ENCODE measurements around the gene MKRN2.

Gene MKRN2

DNA sequence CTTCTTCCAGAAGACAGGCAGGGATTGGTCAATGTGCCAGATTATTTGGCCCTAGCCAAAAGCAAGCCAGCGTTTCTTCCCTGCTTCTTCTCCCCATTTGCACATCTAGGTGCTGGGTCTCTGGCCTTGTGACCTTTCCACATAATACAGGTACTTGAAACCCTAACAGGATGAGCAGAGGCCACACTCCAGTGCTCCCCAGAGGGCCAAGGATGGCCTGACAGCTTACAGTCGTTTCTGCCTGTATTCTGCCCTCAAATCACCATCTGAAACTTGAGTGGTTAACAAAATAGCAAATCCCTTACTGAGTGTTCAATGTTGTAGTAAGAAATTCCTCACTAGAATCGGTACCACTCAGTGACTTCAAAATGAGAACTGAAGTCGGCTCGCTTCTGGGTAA is 29.1 kb downstream of the MKRN2 start:
- no peak for DNase-seq (ENCODE audit: low spot score)
- TF ChIP-seq, protein P1, sequence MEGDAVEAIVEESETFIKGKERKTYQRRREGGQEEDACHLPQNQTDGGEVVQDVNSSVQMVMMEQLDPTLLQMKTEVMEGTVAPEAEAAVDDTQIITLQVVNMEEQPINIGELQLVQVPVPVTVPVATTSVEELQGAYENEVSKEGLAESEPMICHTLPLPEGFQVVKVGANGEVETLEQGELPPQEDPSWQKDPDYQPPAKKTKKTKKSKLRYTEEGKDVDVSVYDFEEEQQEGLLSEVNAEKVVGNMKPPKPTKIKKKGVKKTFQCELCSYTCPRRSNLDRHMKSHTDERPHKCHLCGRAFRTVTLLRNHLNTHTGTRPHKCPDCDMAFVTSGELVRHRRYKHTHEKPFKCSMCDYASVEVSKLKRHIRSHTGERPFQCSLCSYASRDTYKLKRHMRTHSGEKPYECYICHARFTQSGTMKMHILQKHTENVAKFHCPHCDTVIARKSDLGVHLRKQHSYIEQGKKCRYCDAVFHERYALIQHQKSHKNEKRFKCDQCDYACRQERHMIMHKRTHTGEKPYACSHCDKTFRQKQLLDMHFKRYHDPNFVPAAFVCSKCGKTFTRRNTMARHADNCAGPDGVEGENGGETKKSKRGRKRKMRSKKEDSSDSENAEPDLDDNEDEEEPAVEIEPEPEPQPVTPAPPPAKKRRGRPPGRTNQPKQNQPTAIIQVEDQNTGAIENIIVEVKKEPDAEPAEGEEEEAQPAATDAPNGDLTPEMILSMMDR (IDR thresholded peaks at IDR 0.05; ENCODE audit: extremely low read depth, missing control alignments) = no peak

- TF ChIP-seq, protein P1 (IDR thresholded peaks at IDR 0.05; ENCODE audit: extremely low read depth, missing control alignments) = no peak
- no peak for DNase-seq (ENCODE audit: low spot score)
Measured at GRCh38 chr3:12586403-12586802, 29.5 kb downstream of the MKRN2 start.

GRCh38 chr3:12588039-12589009 is 31.4 kb downstream of the MKRN2 start:
- TF ChIP-seq, protein P1 (IDR thresholded peaks at IDR 0.05; ENCODE audit: extremely low read depth, missing control alignments) = no peak
- no peak for DNase-seq (ENCODE audit: low spot score)

DNA sequence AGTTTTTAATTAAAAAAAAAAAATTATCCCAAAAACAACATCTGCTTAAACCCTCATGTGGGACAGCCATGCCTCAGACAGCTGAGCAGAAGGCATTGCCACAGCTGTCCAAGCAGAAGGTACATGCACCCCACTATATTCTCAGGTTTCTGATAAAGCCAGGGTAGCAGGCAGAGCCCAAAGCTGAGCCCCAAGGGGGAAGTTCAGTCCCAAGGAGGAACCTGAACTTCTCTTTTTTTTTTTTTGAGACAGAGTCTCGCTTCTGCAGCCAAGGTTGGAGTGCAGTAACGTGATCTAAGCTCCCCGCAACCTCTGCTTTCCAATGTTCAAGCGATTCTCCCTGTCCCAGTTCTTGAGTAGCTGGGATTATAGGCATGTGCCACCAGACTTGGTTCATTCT is 33.2 kb downstream of the MKRN2 start:
- TF ChIP-seq, protein P1 (IDR thresholded peaks at IDR 0.05; ENCODE audit: extremely low read depth, missing control alignments) = no peak
- DNase-seq (ENCODE audit: low spot score) = no peak

DNA sequence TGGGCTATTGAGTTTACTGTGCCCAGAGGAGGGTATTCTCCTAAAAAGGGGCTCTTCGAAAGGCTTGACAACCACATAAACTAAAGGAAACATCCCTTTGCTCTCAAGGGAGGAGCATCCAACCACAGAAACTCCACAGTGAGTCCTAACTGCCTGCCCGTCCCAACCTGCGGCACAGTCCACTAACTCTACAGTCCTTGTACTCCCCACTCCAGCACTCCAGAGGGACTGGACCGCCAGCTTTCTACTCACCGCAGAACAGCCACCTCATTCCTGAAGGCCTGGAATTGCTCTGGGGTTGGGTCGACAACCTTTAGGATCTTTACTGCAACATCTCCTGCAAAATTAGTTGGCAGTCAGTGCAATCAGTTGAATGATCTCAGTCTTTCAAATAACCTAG is 34.6 kb downstream of the MKRN2 start:
- no peak for DNase-seq (ENCODE audit: low spot score)
- TF ChIP-seq, protein P1 (IDR thresholded peaks at IDR 0.05; ENCODE audit: extremely low read depth, missing control alignments) = no peak

GRCh38 chr3:12591997-12592715 is 35.3 kb downstream of the MKRN2 start:
- DNase-seq (ENCODE audit: low spot score) = no peak
- TF ChIP-seq, protein P1 (IDR thresholded peaks at IDR 0.05; ENCODE audit: extremely low read depth, missing control alignments) = no peak

DNA sequence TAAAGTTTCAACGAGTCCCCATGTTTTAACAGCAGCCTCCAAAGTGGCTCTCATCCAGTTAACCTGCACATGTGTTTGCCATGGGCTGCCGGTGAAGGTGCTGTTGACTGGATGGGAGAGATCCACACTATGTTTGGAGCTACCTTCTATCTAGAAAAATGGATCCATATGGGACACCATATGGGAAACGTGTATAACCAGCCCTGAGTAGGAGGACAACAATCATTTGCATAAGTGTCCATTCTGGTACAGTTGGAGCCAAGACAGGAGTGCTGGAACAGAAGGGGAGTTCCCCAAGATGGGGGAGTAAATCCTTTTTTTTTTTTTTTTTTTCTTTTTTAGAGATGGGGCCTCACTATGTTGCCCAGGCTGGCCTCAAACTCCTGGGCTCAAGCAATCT is 36.6 kb downstream of the MKRN2 start:
- no peak for DNase-seq (ENCODE audit: low spot score)
- TF ChIP-seq, protein P1 (IDR thresholded peaks at IDR 0.05; ENCODE audit: extremely low read depth, missing control alignments) = no peak

All from GM20000 (cell line).